AG08396 (cell line): ENCODE results near the gene NRXN3.

ENCODE experiments used
- DNase-seq: peaks from one replicate; pipeline ENCODE4 v3.0.0; 2012; ENCODE audit warnings: low spot score, mixed read lengths

NRXN3 gene

GRCh38 chr14:79540394-79540793 lies 1370.2 kb downstream of the NRXN3 start:
- no peak for DNase-seq

- no peak for DNase-seq
Observed at GRCh38 chr14:79542121-79542520, 1371.9 kb downstream of the NRXN3 start.

- DNase-seq = no peak
Observed at GRCh38 chr14:79543348-79543747, 1373.2 kb downstream of the NRXN3 start.

GRCh38 chr14:79543967-79544697 lies 1374.0 kb downstream of the NRXN3 start:
- DNase-seq = peak; percentile 8

GRCh38 chr14:79544698-79545070 lies 1374.5 kb downstream of the NRXN3 start:
- peak; percentile 9 for DNase-seq

GRCh38 chr14:79548836-79549235 lies 1378.7 kb downstream of the NRXN3 start:
- DNase-seq = no peak

GRCh38 chr14:79549515-79549914 lies 1379.3 kb downstream of the NRXN3 start:
- peak; percentile 7 for DNase-seq

GRCh38 chr14:79551523-79551922 lies 1381.3 kb downstream of the NRXN3 start:
- no peak for DNase-seq

- DNase-seq = no peak
Observed at GRCh38 chr14:79552778-79553177, 1382.6 kb downstream of the NRXN3 start.

- no peak for DNase-seq
Observed at GRCh38 chr14:79554816-79555215, 1384.6 kb downstream of the NRXN3 start.

- no peak for DNase-seq
Observed at GRCh38 chr14:79555429-79555828, 1385.3 kb downstream of the NRXN3 start.

- no peak for DNase-seq
Observed at GRCh38 chr14:79557309-79557708, 1387.1 kb downstream of the NRXN3 start.

GRCh38 chr14:79562185-79562584 lies 1392.0 kb downstream of the NRXN3 start:
- DNase-seq = no peak

GRCh38 chr14:79564371-79564770 lies 1394.2 kb downstream of the NRXN3 start:
- no peak for DNase-seq

- DNase-seq = no peak
Observed at GRCh38 chr14:79567306-79567705, 1397.1 kb downstream of the NRXN3 start.

- no peak for DNase-seq
Observed at GRCh38 chr14:79568594-79568993, 1398.4 kb downstream of the NRXN3 start.

- no peak for DNase-seq
Observed at GRCh38 chr14:79569072-79569471, 1398.9 kb downstream of the NRXN3 start.

GRCh38 chr14:79570648-79571047 lies 1400.5 kb downstream of the NRXN3 start:
- DNase-seq = no peak

GRCh38 chr14:79571366-79571765 lies 1401.2 kb downstream of the NRXN3 start:
- DNase-seq = no peak

GRCh38 chr14:79573486-79573885 lies 1403.3 kb downstream of the NRXN3 start:
- no peak for DNase-seq

GRCh38 chr14:79575032-79575431 lies 1404.9 kb downstream of the NRXN3 start:
- no peak for DNase-seq

GRCh38 chr14:79576424-79576823 lies 1406.3 kb downstream of the NRXN3 start:
- DNase-seq = no peak

- DNase-seq = no peak
Observed at GRCh38 chr14:79578470-79578869, 1408.3 kb downstream of the NRXN3 start.

GRCh38 chr14:79580414-79580813 lies 1410.2 kb downstream of the NRXN3 start:
- no peak for DNase-seq
